Prostate gland (tissue), 2 donors: Measurements from ENCODE around the gene TESPA1.

Experiments used
- POLR2A ChIP-seq: fragments of 450-650 bp; IDR thresholded peaks from one replicate; pipeline ENCODE4 v1.6.1; 2016; ENCODE audit warnings: antibody characterized with exemption, mild to moderate bottlenecking
- TF ChIP-seq, protein P1 (sequence below), 4 experiments: fragments of 200-600 bp in 2 of 4; fragments of 450-650 bp in 2 of 4; sonication (generic) in 2 of 4; IDR thresholded peaks; 1 replicate in 3 of 4; 2 replicates in 1 of 4; pipeline ENCODE4 v1.5.1; 2016 to 2019; ENCODE audit warnings: antibody characterized with exemption in 4 of 4, mild to moderate bottlenecking in 2 of 4, moderate library complexity in 2 of 4

GRCh38 chr12:54988402-54989054 is 4.0 kb upstream of the TESPA1 start:
- TF ChIP-seq POLR2A, result no peak
- TF ChIP-seq, protein P1, sequence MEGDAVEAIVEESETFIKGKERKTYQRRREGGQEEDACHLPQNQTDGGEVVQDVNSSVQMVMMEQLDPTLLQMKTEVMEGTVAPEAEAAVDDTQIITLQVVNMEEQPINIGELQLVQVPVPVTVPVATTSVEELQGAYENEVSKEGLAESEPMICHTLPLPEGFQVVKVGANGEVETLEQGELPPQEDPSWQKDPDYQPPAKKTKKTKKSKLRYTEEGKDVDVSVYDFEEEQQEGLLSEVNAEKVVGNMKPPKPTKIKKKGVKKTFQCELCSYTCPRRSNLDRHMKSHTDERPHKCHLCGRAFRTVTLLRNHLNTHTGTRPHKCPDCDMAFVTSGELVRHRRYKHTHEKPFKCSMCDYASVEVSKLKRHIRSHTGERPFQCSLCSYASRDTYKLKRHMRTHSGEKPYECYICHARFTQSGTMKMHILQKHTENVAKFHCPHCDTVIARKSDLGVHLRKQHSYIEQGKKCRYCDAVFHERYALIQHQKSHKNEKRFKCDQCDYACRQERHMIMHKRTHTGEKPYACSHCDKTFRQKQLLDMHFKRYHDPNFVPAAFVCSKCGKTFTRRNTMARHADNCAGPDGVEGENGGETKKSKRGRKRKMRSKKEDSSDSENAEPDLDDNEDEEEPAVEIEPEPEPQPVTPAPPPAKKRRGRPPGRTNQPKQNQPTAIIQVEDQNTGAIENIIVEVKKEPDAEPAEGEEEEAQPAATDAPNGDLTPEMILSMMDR (IDR thresholded peaks at IDR 0.05), result no peak
